K562 (cell line): Measurements from ENCODE around the gene AURKB. TPM values are rescaled to one million over a fixed set of nuclear protein-coding genes. Genes with fewer than 3 reads are reported as not detected.
A peak's percentile ranks its signal among the peaks of the same experiment; 100 is the strongest.

ENCODE experiments used
- ATAC-seq: fragments of 200-7000 bp; cut with Tn5 transposase; 3 replicates; pipeline ENCODE4 v1.9.1; 2020; ENCODE audit warnings: moderate library complexity
- BruUV-seq: library from RNA; stranded (reverse); fragments of 400-500 nt; replicated peaks from 2 replicates; lab custom pipeline; 2021; lab: Mats Ljungman, UMichigan
- CTCF ChIA-PET: fragments of 300-600 bp; formaldehyde crosslinking; extraction: SDS; loops from one replicate; lab custom pipeline; 2021; ENCODE audit warnings: low intra/inter-chr PET ratio; lab: Yijun Ruan, JAX
- POLR2A ChIA-PET: fragments of 300-600, 350-650 bp; sonication (Branson Sonifier 250); formaldehyde crosslinking; extraction: SDS; loops from one replicate; lab custom pipeline; 2021; ENCODE audit warnings: antibody characterized with exemption, inconsistent platforms; lab: Yijun Ruan, JAX
- DNase-seq, 4 experiments: peaks; one replicate each; pipeline versions ENCODE4 v3.0.0 to v3.0.0-alpha.2; 2011 to 2018; ENCODE audit warnings: low spot score in 3 of 4, mixed read lengths in 3 of 4; ENCODE audit errors: extremely low read depth in 1 of 4
- FAIRE-seq: peaks from 2 replicates; lab custom pipeline; 2011; peaks lifted over from hg19 to GRCh38; lab: Jason Lieb, UNC
- H2AFZ ChIP-seq: 2 replicates; pipeline ENCODE4 v1.6.0; 2011; ENCODE audit warnings: low read depth, low read length, control low read depth, inconsistent platforms
- H3K27ac ChIP-seq: fragments of 200-600 bp; 3 replicates; pipeline ENCODE4 v1.8.0; 2011; ENCODE audit warnings: low read depth, mild to moderate bottlenecking, control low read depth, inconsistent platforms, low read length, moderate library complexity, mixed read lengths; ENCODE audit errors: extremely low read depth
- H3K27me3 ChIP-seq, 2 experiments: fragments of 300-600 bp in 1 of 2; 2 replicates in 1 of 2; 3 replicates in 1 of 2; pipeline versions ENCODE4 v1.6.0 to v1.8.0; 2011; ENCODE audit warnings: inconsistent platforms in 2 of 2, low read length in 2 of 2, mild to moderate bottlenecking in 1 of 2, mixed read lengths in 1 of 2, moderate library complexity in 1 of 2; ENCODE audit not compliant: control insufficient read depth in 2 of 2, insufficient read depth in 2 of 2
- H3K36me3 ChIP-seq: fragments of 300-600 bp; 3 replicates; pipeline ENCODE4 v1.8.0; 2011; ENCODE audit warnings: mild to moderate bottlenecking, low read length, inconsistent platforms; ENCODE audit not compliant: control insufficient read depth, insufficient read depth
- H3K4me1 ChIP-seq, 2 experiments: fragments of 200-600 bp in 1 of 2; replicated peaks in 1 of 2; 2 replicates in 1 of 2; 3 replicates in 1 of 2; pipeline versions ENCODE4 v1.5.1 to v1.8.0; 2011; ENCODE audit warnings: inconsistent platforms in 2 of 2, low read length in 2 of 2, mild to moderate bottlenecking in 1 of 2, mixed read lengths in 1 of 2, moderate library complexity in 1 of 2; ENCODE audit not compliant: control insufficient read depth in 2 of 2, insufficient read depth in 2 of 2
- H3K4me2 ChIP-seq: 2 replicates; pipeline ENCODE4 v1.6.1; 2011; ENCODE audit warnings: low read length, control low read depth, inconsistent platforms, mixed read lengths; ENCODE audit not compliant: insufficient read depth
- H3K4me3 ChIP-seq: fragments of 200-600 bp; sonication (generic), shearing (Covaris generic); 2 replicates; pipeline ENCODE4 v1.5.1; 2016; ENCODE audit warnings: control low read depth, inconsistent platforms
- H3K79me2 ChIP-seq: fragments of 200-600 bp; 3 replicates; pipeline ENCODE4 v1.8.0; 2011; ENCODE audit warnings: low read length, inconsistent platforms; ENCODE audit not compliant: control insufficient read depth, insufficient read depth
- H3K9ac ChIP-seq, 2 experiments: 2 replicates each; pipeline versions ENCODE4 v1.6.0 to v1.6.1; 2011; ENCODE audit warnings: low read depth in 2 of 2, low read length in 2 of 2, control low read depth in 1 of 2, inconsistent platforms in 1 of 2, mild to moderate bottlenecking in 1 of 2, mixed read lengths in 1 of 2; ENCODE audit not compliant: insufficient read depth in 1 of 2
- H3K9me1 ChIP-seq: one replicate; pipeline ENCODE4 v1.6.0; 2011; ENCODE audit warnings: inconsistent platforms, mild to moderate bottlenecking, low read length, moderate library complexity; ENCODE audit not compliant: control insufficient read depth, insufficient read depth
- H3K9me3 ChIP-seq: replicated peaks from 2 replicates; pipeline ENCODE4 v1.5.1; 2011; ENCODE audit warnings: low read depth, low read length, inconsistent platforms; ENCODE audit not compliant: control insufficient read depth, insufficient read depth
- H4K20me1 ChIP-seq: replicated peaks from 2 replicates; pipeline ENCODE4 v1.6.1; 2011; ENCODE audit warnings: low read length, inconsistent platforms, mixed read lengths; ENCODE audit not compliant: control insufficient read depth, insufficient read depth
- C11orf30 ChIP-seq: fragments of 450-650 bp; IDR thresholded peaks from 2 replicates; pipeline ENCODE4 v1.6.1; 2016; ENCODE audit warnings: low read depth, mild to moderate bottlenecking
- CAMTA2 ChIP-seq: fragments of 250-450 bp; sonication (Bioruptor Pico); conservative IDR thresholded peaks from 2 replicates; pipeline ENCODE4 v1.5.1; 2022
- DPF2 ChIP-seq: fragments of 450-650 bp; IDR thresholded peaks from 2 replicates; pipeline ENCODE4 v1.6.1; 2016
- FOXJ2 ChIP-seq: fragments of 200-800 bp; sonication (Bioruptor generic); IDR thresholded peaks from 2 replicates; pipeline ENCODE4 v1.6.1; 2016; ENCODE audit warnings: missing genetic modification characterization, missing compliant biosample characterization
- GATAD2A ChIP-seq: fragments of 450-650 bp; IDR thresholded peaks from 2 replicates; pipeline ENCODE4 v1.6.1; 2017
- HNRNPLL ChIP-seq: fragments of 200-400 bp; formaldehyde crosslinking; IDR thresholded peaks from 2 replicates; pipeline ENCODE4 v1.6.1; 2017; ENCODE audit warnings: low read length, low read depth, mild to moderate bottlenecking; ENCODE audit not compliant: poor library complexity, severe bottlenecking
- MTA2 ChIP-seq: fragments of 450-650 bp; IDR thresholded peaks from 2 replicates; pipeline ENCODE4 v1.6.1; 2016; ENCODE audit warnings: low read depth
- NRF1 ChIP-seq, 2 experiments: fragments of 450-650 bp; IDR thresholded peaks in 1 of 2; conservative IDR thresholded peaks in 1 of 2; 2 replicates each; pipeline ENCODE4 v1.6.1; 2014; ENCODE audit warnings: mild to moderate bottlenecking in 2 of 2
- ZNF217 ChIP-seq: sonication (generic); formaldehyde crosslinking; IDR thresholded peaks from 2 replicates; pipeline ENCODE4 v1.8.0; 2022; ENCODE audit warnings: mild to moderate bottlenecking, missing genetic modification reagents
- ZNF282 ChIP-seq: sonication (generic); formaldehyde crosslinking; IDR thresholded peaks from 2 replicates; pipeline ENCODE4 v1.8.1; 2023; ENCODE audit warnings: missing genetic modification reagents
- ZNF408 ChIP-seq: fragments of 250-450 bp; sonication (Bioruptor Pico); IDR thresholded peaks from 2 replicates; pipeline ENCODE4 v1.4.0; 2020; ENCODE audit warnings: low read depth, mild to moderate bottlenecking, moderate library complexity
- ZNF717 ChIP-seq: fragments of 250-450 bp; sonication (Bioruptor Pico); IDR thresholded peaks from 2 replicates; pipeline ENCODE4 v1.5.0; 2021
- WGBS: fragments of 100-300 bp; shearing (Covaris generic); methylation state at CpG from one replicate; pipeline ENCODE4 v1.1.6; 2016; ENCODE audit warnings: low coverage, mixed read lengths; ENCODE audit not compliant: insufficient coverage; ENCODE audit errors: missing lambda C conversion rate; 5-methylcytosine and 5-hydroxymethylcytosine counted together
- in situ Hi-C: fragments of 300-500 bp; cut with MboI; formaldehyde crosslinking; loops from 4 replicates; pipeline ENCODE4 v1.15.0; 2018; ENCODE audit warnings: inconsistent platforms, mixed read lengths
- intact Hi-C: fragments of 100-400 bp; cut with micrococcal nuclease; formaldehyde crosslinking; loops from 2 replicates; pipeline ENCODE4 v1.14.2; 2022
- polyA plus RNA-seq, 8 experiments: library from polyadenylated mRNA; depleted of rRNA in 4 of 8; stranded (reverse) in 5 of 8; unstranded in 3 of 8; fragments of >200 nt; fragmentation: Nextera tagmentation in 2 of 8; fragmentation: Illumina TruSeq in 1 of 8; extraction: Ambion mirVana in 2 of 8; extraction: Trizol in 1 of 8; gene quantifications; 2 replicates each; pipeline versions ENCODE4 v1.2.1 to v1.2.3, GENCODE V29; 2011 to 2014; ENCODE audit warnings: inconsistent platforms in 1 of 8, missing spikeins in 1 of 8
- total RNA-seq, 7 experiments: library from RNA; depleted of rRNA in 6 of 7; stranded (reverse); fragments of >200 nt in 6 of 7; fragmentation: Illumina TruSeq in 2 of 7; extraction: Trizol in 2 of 7; gene quantifications; 2 replicates each; pipeline versions ENCODE4 v1.2.1 to v1.2.3, GENCODE V29; 2011 to 2021; ENCODE audit warnings: low replicate concordance in 1 of 7
- TF ChIP-seq, protein P1 (sequence below): sonication (generic); IDR thresholded peaks from 2 replicates; pipeline ENCODE4 v1.6.1; 2016
- TF ChIP-seq, protein P2 (sequence below): sonication (generic); formaldehyde crosslinking; IDR thresholded peaks from 2 replicates; pipeline ENCODE4 v1.8.0; 2022; ENCODE audit warnings: missing genetic modification reagents, mild to moderate bottlenecking, borderline replicate concordance
- TF ChIP-seq, protein P3 (sequence below): fragments of 250-450 bp; sonication (Bioruptor Pico); IDR thresholded peaks from 2 replicates; pipeline ENCODE4 v1.8.0; 2021; ENCODE audit warnings: moderate library complexity, mild to moderate bottlenecking, inconsistent platforms

The AURKB gene
- total and polyA plus RNA-seq, 9 of the 15 experiments (the other 6 are each of a cell fraction or from before 2014, with no cell fraction given), result 27.2 to 114 (median 74.8) TPM

DNA sequence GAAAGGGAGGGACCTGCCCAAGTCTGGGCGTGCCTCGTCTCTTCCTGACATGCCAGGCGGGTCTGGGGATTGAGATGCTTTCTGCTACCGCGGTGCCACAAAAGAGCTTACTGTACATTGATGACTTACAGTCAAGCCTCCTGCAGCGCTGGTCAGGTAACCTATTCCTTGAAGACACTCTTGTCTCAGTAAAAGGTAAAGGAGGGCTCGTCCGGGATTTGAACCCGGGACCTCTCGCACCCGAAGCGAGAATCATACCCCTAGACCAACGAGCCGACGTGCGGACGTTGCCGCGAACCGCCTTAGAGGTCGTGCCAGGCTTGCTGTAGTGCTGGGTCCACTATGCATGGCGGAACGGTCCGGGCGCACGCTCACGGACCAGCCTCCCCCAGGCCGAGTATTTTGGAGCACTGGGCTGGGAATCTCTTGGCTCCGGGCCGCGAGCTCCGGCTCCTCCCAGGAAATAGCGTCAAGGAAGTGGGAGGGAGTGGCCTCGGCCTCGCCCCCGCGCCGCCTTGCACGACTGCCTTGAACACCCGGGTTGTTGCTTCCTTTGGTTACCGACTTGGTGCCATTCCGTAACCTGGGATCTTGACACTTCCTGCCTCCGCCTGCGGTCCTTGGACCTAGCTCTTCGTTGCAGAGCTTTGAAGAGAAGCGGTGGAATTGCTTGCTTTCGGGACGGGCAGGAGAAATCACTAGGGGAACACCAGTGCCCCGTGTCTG lies 12.4 kb upstream of the AURKB start:
- 2% methylated on average over 29 of the region's 49 CpGs for WGBS
- Histone ChIP-seq H3K36me3 (peaks cover 8% of the 10 kb centered on the region; the same call in 2 of the 3 replicates), H3K9ac (peak overlapping the region; percentile 91 to 92), H3K4me3 (peak overlapping the region; percentile 60), H3K9me1 (no peaks in the 10 kb centered on the region), H3K27ac (peak overlapping the region; percentile 91), H4K20me1 (peaks cover 5% of the 10 kb centered on the region), H3K79me2 (no peaks in the 10 kb centered on the region), H3K4me1 (peaks cover 27 to 30% of the 10 kb centered on the region in 2 experiments; a peak in 4 of 5 replicates), H3K4me2 (peak overlapping the region; percentile 99), H3K27me3 (no peaks in the 10 kb centered on the region), H2AFZ (peak overlapping the region; percentile 95), H3K9me3 (no peaks in the 10 kb centered on the region)
- ChIA-PET POLR2A (interaction anchor here (0.6 to 7.5 kb wide), 13 partner anchors 12 to 119 kb away, joined by 3 to 89 read pairs (median 3); partner anchors contain the start of gene AURKB), CTCF (no interaction called here)
- DNase-seq (peak; percentile 50 to 90 (median 60)), ATAC-seq (peak; percentile 54), FAIRE-seq (peak; percentile 40)
- intact Hi-C loops, result loop anchor here (2.0 to 10.0 kb wide), 2 partner anchors 78 to 162 kb away; partner anchors contain the start of gene RPL26
- BruUV-seq, result no TSS peak
- in situ Hi-C loops, result loop anchor here (5.0 kb wide), 1 partner anchor 100 kb away; the partner anchor contains the start of gene HES7
- peak; percentile 28 for TF ChIP-seq C11orf30
- no peak for TF ChIP-seq MTA2
- peak; percentile 43 for TF ChIP-seq HNRNPLL
- TF ChIP-seq, protein P1, sequence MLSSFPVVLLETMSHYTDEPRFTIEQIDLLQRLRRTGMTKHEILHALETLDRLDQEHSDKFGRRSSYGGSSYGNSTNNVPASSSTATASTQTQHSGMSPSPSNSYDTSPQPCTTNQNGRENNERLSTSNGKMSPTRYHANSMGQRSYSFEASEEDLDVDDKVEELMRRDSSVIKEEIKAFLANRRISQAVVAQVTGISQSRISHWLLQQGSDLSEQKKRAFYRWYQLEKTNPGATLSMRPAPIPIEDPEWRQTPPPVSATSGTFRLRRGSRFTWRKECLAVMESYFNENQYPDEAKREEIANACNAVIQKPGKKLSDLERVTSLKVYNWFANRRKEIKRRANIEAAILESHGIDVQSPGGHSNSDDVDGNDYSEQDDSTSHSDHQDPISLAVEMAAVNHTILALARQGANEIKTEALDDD, result 0 out of 2 replicates have a peak, but pooled peaks have one; percentile 19
- TF ChIP-seq, protein P2, sequence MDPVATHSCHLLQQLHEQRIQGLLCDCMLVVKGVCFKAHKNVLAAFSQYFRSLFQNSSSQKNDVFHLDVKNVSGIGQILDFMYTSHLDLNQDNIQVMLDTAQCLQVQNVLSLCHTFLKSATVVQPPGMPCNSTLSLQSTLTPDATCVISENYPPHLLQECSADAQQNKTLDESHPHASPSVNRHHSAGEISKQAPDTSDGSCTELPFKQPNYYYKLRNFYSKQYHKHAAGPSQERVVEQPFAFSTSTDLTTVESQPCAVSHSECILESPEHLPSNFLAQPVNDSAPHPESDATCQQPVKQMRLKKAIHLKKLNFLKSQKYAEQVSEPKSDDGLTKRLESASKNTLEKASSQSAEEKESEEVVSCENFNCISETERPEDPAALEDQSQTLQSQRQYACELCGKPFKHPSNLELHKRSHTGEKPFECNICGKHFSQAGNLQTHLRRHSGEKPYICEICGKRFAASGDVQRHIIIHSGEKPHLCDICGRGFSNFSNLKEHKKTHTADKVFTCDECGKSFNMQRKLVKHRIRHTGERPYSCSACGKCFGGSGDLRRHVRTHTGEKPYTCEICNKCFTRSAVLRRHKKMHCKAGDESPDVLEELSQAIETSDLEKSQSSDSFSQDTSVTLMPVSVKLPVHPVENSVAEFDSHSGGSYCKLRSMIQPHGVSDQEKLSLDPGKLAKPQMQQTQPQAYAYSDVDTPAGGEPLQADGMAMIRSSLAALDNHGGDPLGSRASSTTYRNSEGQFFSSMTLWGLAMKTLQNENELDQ, result no peak
- TF ChIP-seq CAMTA2 (CRISPR knock-in tag), result no peak
- no peak for TF ChIP-seq ZNF408 (CRISPR knock-in tag)
- TF ChIP-seq, protein P3, sequence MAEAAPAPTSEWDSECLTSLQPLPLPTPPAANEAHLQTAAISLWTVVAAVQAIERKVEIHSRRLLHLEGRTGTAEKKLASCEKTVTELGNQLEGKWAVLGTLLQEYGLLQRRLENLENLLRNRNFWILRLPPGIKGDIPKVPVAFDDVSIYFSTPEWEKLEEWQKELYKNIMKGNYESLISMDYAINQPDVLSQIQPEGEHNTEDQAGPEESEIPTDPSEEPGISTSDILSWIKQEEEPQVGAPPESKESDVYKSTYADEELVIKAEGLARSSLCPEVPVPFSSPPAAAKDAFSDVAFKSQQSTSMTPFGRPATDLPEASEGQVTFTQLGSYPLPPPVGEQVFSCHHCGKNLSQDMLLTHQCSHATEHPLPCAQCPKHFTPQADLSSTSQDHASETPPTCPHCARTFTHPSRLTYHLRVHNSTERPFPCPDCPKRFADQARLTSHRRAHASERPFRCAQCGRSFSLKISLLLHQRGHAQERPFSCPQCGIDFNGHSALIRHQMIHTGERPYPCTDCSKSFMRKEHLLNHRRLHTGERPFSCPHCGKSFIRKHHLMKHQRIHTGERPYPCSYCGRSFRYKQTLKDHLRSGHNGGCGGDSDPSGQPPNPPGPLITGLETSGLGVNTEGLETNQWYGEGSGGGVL (CRISPR knock-in tag), result no peak
- no peak for TF ChIP-seq FOXJ2 (tag)
- TF ChIP-seq ZNF217, result no peak
- TF ChIP-seq ZNF717 (CRISPR knock-in tag), result no peak
- TF ChIP-seq ZNF282 (CRISPR knock-in tag), result no peak
- no peak for TF ChIP-seq GATAD2A
- peak; percentile 78 to 81 for TF ChIP-seq NRF1 (conservative IDR thresholded peaks at IDR 0.05 in 1 of 2, IDR thresholded peaks at IDR 0.05 in 1 of 2)
- no peak for TF ChIP-seq DPF2
